ENCODE measurements around the gene EIF5B.

DNA sequence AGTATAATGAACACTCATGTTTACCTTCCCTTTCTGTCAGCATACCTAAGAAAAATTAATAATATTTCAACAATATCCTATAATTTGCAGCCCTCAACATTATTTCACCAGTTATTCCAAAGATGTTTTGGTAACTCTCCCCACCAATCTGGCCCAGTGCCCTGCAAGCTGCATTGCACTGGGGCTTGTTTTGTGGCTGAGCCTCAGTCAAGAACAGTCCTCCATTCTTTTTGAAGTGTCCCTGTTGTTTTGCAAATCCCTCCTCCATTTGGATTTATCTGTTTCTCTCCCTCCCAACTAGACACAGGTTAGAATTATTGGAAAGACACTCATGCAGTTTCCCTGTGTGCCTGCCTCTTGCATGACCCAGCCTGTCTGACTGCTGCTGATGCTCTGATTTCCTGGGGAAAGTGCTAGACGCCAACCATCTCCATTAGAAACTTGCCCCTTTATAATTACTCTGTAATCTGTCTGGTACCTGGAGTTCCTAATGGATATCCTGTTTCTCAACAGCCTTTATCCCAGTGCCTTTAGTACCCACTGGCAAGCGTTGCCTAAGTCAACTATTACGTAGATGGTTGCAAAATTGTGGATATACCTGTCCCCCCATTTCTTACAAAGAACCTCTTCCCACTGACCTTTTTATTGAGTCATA, 60.2 kb downstream of the EIF5B start:
- TF ChIP-seq, protein P1, sequence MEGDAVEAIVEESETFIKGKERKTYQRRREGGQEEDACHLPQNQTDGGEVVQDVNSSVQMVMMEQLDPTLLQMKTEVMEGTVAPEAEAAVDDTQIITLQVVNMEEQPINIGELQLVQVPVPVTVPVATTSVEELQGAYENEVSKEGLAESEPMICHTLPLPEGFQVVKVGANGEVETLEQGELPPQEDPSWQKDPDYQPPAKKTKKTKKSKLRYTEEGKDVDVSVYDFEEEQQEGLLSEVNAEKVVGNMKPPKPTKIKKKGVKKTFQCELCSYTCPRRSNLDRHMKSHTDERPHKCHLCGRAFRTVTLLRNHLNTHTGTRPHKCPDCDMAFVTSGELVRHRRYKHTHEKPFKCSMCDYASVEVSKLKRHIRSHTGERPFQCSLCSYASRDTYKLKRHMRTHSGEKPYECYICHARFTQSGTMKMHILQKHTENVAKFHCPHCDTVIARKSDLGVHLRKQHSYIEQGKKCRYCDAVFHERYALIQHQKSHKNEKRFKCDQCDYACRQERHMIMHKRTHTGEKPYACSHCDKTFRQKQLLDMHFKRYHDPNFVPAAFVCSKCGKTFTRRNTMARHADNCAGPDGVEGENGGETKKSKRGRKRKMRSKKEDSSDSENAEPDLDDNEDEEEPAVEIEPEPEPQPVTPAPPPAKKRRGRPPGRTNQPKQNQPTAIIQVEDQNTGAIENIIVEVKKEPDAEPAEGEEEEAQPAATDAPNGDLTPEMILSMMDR (conservative IDR thresholded peaks at IDR 0.05; ENCODE audit: low read depth in 2 of 2) = no peak
- no peak for TF ChIP-seq EZH2 (IDR thresholded peaks at IDR 0.05; ENCODE audit: low read depth, unreplicated experiment)
- no peak for TF ChIP-seq CREB1 (CRISPR knock-in tag; IDR thresholded peaks at IDR 0.05; ENCODE audit: low read depth)
- no peak for TF ChIP-seq ZNF114 (CRISPR knock-in tag; IDR thresholded peaks at IDR 0.05)
